ENCODE data around the gene B4GALT5. TPM values are rescaled to one million over a fixed set of nuclear protein-coding genes. Genes with fewer than 3 reads are reported as not detected.

Gene B4GALT5
- total RNA-seq, 2 donors from 2014 or later: 9.3 to 12.2 TPM

DNA sequence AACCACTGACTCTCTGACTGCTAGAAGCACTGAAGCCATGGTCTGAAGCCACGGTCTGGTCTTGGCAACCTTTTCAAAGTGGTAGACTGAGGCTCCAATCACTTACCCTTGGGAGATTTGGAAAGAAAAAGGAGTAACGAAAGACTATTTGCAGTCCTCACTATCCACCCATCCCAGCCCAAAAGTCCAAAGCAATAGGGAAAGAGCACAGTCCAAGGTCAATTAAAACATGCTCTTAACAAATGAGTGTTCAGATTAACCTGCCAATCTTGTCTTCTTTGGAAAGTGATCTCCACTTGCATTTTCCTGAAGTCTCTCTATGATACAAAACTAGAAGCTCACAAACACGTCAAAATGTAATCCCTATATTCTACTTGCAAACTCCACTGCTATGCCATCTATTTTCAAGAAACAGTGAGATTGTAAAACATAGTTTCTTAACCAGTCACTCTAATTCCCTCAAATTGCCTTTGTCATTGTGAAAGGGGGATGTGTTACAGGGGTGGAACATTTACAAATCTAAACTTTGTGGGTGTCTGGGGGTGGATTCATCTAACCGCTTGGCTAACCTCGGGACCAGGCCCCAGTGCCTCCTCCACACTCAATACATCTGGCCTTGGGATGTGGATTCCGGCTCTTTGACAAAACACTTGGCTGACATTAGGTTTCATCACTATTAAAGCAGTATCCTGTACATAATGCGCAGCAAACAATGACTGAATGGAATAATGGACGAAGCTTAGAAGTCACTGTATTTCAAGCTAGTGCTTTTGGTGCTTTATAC is 56.4 kb downstream of the B4GALT5 start:
- H3K27ac ChIP-seq: peak overlapping the region in 3 of 4 donors; percentile 9 to 12 (median 11)
- ATAC-seq (peak; percentile 30), DNase-seq (peak in 1 of 4 donors; percentile 34)
- peaks cover 0 to 18% of the 10 kb centered on the region in 2 donors for H3K36me3 ChIP-seq (replicated peaks in 1 of 2; ENCODE audit: insufficient read depth in 1 of 2, low read depth in 2 of 2)
- TF ChIP-seq POLR2A (IDR thresholded peaks at IDR 0.05): no peak
- TF ChIP-seq, protein P1, sequence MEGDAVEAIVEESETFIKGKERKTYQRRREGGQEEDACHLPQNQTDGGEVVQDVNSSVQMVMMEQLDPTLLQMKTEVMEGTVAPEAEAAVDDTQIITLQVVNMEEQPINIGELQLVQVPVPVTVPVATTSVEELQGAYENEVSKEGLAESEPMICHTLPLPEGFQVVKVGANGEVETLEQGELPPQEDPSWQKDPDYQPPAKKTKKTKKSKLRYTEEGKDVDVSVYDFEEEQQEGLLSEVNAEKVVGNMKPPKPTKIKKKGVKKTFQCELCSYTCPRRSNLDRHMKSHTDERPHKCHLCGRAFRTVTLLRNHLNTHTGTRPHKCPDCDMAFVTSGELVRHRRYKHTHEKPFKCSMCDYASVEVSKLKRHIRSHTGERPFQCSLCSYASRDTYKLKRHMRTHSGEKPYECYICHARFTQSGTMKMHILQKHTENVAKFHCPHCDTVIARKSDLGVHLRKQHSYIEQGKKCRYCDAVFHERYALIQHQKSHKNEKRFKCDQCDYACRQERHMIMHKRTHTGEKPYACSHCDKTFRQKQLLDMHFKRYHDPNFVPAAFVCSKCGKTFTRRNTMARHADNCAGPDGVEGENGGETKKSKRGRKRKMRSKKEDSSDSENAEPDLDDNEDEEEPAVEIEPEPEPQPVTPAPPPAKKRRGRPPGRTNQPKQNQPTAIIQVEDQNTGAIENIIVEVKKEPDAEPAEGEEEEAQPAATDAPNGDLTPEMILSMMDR (IDR thresholded peaks at IDR 0.05): no peak
- peaks cover 45% of the 10 kb centered on the region for H3K4me1 ChIP-seq
- H3K9me3 ChIP-seq: no peaks in the 10 kb centered on the region
- no peak overlapping the region for H3K4me3 ChIP-seq
- WGBS, 2 donors: 72 to 75% methylated on average over 8 of the region's 8 CpGs
- no peaks in the 10 kb centered on the region for H3K27me3 ChIP-seq
- intact Hi-C loops (cut with DNase I): no loop called here

DNA sequence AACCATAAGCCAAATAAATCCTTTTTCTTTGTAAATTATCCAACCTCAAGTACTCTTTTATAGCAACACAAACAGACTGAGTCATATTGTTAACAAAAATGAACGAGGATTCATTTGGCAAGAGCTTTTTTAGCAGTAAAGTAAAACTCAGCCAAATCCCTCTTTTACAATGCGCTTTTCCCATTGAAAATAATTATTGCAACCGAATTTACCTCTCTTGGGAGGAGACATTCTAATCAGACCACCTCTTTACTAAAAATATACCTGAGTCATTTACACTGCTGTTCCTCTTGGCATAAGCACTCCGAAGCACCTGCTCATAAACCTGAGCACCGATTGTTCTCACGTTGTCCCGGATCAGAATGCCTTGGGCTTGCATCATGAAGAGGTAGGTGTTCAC is 57.4 kb downstream of the B4GALT5 start:
- ATAC-seq (peak; percentile 87), DNase-seq (peak; percentile 41 to 75 (median 68))

DNA sequence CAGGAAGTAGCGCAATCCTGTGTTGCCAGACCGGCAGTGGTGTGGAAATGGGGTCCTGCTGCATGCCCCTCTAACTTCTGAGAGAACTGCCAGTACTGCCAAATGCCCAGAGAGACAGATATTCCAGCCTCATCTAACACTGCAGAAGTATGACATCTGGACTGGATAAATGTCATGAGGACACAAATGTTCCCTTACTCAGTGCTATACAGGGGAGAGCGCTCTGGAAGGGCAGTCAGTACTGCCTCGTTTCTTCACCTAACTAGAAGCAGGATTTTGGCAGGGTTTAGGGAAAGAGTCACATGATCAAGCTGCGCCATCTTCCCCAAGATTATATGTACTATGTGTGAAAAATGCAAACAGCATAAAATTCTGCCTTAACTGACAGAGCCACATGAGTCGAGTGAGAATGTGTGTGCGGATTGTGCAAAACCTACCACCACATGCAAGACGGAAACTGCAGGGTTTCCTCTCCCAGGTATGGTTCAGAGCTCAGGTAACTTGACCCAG is 59.7 kb downstream of the B4GALT5 start:
- no peak for ATAC-seq

More for the DNA sequence above, 57.4 kb downstream of the B4GALT5 start:
- intact Hi-C loops (cut with DNase I): no loop called here
- WGBS, 2 donors: 24 to 44% methylated on average over 7 of the region's 7 CpGs
- TF ChIP-seq, protein P1 (IDR thresholded peaks at IDR 0.05): no peak
- TF ChIP-seq POLR2A (IDR thresholded peaks at IDR 0.05): no peak
- Histone ChIP-seq H3K9me3 (no peaks in the 10 kb centered on the region), H3K4me3 (no peak overlapping the region), H3K27me3 (no peaks in the 10 kb centered on the region), H3K36me3 (replicated peaks in 1 of 2; ENCODE audit: insufficient read depth in 1 of 2, low read depth in 2 of 2) (peaks cover 0 to 18% of the 10 kb centered on the region in 2 donors), H3K4me1 (peaks cover 36% of the 10 kb centered on the region), H3K27ac (peak overlapping the region in 3 of 4 donors; percentile 45 to 51 (median 49))

DNA sequence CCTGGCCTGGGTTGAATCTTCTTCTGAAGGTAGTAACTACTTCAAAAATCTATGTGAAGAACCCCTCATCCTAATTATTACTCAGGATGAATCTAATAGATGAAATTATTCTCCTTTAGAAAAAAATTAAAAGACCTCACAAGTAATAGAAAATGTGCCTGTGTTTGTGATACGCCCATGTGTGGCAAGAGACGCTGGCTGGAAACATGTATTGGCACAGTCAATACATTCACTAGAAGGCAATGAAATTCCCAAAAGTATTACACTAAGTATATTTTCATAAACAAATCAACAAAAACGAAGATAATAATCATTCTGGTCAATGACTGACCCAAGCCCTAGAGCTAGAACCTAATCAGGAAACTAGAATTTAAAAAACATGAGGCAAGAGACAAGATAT is 64.0 kb downstream of the B4GALT5 start:
- WGBS, 2 donors: 73 to 79% methylated on average over 3 of the region's 3 CpGs
- Histone ChIP-seq H3K27ac (no peak overlapping the region), H3K4me1 (no peaks in the 10 kb centered on the region), H3K36me3 (replicated peaks in 1 of 2; ENCODE audit: insufficient read depth in 1 of 2, low read depth in 2 of 2) (peaks cover 0 to 30% of the 10 kb centered on the region in 2 donors), H3K9me3 (no peaks in the 10 kb centered on the region), H3K27me3 (no peaks in the 10 kb centered on the region), H3K4me3 (no peak overlapping the region)
- DNase-seq: no peak
- intact Hi-C loops (cut with DNase I): no loop called here
- no peak for ATAC-seq
- no peak for TF ChIP-seq POLR2A (IDR thresholded peaks at IDR 0.05)
- TF ChIP-seq, protein P1 (IDR thresholded peaks at IDR 0.05): no peak

More for the DNA sequence above, 59.7 kb downstream of the B4GALT5 start:
- Histone ChIP-seq H3K4me1 (peaks cover 27% of the 10 kb centered on the region), H3K36me3 (replicated peaks in 1 of 2; ENCODE audit: insufficient read depth in 1 of 2, low read depth in 2 of 2) (peaks cover 0 to 18% of the 10 kb centered on the region in 2 donors), H3K27me3 (no peaks in the 10 kb centered on the region), H3K9me3 (no peaks in the 10 kb centered on the region), H3K4me3 (no peak overlapping the region), H3K27ac (no peak overlapping the region)
- TF ChIP-seq, protein P1 (IDR thresholded peaks at IDR 0.05): no peak
- no peak for TF ChIP-seq POLR2A (IDR thresholded peaks at IDR 0.05)
- DNase-seq: no peak
- intact Hi-C loops (cut with DNase I): no loop called here
- WGBS, 2 donors: 89 to 94% methylated on average over 8 of the region's 8 CpGs

Measured in body of pancreas (tissue), 4 donors.